Stimulated activated CD4-positive, alpha-beta T cell treated with anti-CD3 and anti-CD28 coated beads, Interleukin-4, amount 100 ng/mL, for 1 hour (primary cell): ENCODE measurements around the gene GRID2.
"Not testable (repeated sequence)": the region's sequence is repeated elsewhere in the genome, so short reads cannot be mapped to it uniquely, and the experiment has no call there.

Source experiments
- DNase-seq: peaks from one replicate; pipeline ENCODE4 v3.0.0-alpha.2; 2020

Gene GRID2

DNA sequence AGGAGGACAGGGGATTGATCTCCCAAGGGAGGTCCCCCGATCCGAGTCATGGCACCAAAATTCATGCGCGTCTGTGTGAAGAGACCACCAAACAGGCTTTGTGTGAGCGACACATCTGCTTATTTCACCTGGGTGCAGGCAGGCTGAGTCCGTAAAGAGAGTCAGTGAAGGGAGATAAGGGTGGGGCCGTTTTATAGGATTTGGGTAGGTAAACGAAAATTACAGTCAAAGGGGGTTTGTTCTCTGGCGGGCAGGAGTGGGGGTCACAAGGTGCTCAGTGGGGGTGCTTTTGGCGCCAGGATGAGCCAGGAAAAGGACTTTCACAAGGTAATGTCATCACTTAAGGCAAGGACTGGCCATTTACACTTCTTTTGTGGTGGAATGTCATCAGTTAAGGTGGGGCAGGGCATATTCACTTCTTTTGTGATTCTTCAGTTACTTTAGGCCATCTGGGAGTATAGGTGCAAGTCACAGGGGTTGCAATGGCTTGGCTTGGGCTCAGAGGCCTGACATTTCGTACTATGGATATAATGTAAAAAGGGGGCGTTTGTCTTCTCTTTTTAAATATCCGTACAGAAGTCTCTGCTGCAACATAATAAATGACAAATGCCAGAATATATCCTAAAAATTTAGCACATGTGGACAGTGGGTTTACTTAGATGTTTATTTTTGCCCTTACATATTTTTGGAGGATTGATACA, 140.5 kb downstream of the GRID2 start:
- not testable (repeated sequence) for DNase-seq

GRCh38 chr4:92445127-92445526, 141.4 kb downstream of the GRID2 start:
- no peak for DNase-seq

GRCh38 chr4:92447255-92447905, 143.6 kb downstream of the GRID2 start:
- no peak for DNase-seq

DNA sequence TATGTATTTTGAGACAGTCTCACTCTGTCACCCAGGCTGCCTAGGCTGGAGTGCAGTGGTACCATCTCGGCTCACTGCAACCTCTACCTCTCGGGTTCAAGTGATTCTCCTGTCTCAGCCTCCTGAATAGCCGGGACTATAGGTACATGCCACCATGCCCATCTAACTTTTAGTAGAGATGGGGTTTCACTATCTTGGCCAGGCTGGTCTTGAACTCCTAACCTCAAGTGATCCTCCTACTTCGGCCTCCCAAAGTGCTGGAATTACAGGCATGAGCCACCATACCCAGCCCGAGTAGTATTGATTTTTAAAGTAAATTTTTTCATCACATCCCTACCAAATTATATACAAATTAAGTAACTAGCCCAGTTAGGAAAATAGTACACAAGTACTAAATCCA, 144.4 kb downstream of the GRID2 start:
- DNase-seq: not testable (repeated sequence)

GRCh38 chr4:92450694-92451093, 146.9 kb downstream of the GRID2 start:
- DNase-seq: no peak

DNA sequence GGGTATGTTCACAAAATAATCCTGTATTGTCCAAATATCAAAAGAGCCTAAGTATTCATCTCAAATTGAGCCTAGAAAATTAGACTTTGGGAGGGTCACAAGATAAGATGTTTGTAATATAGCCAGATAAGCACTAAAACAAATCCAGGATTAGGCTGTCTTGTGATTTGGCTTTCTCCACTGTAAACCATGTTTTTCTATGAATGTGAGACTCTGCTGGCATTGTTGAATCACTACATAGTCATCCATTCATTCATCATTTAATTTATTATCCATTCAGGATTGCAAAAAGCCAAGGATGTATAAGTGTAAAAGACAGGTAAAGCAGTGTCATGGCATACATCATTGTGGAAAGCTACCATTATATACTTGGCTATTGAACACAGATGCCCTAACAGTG, 148.0 kb downstream of the GRID2 start:
- DNase-seq: no peak

- not testable (repeated sequence) for DNase-seq
Observed at GRCh38 chr4:92452383-92452782, 148.6 kb downstream of the GRID2 start.

DNA sequence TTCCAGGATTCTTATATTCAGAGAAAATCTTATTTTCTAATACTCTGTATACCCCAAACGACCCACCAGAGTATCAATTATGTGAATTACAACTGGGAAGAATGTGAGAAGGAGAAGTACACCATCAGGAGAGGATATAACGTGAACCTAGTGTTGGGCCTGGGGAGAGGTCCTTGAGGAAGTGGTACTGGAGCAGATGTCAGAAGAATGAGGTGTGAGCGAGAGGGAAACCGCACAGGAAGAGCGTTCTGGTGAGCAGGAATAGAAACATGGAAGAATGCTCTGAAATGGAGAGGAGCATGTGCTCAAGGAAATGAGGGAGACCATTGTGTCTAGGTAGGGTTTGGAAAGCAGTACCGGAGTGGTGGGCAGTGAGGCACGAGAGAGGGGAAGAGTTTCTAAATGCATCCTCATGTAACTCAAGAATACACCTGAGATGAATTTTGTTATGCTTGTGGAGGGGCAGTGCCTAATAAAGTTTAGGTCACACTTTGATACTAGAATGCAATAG, 151.6 kb downstream of the GRID2 start:
- DNase-seq: no peak

- no peak for DNase-seq
Observed at GRCh38 chr4:92455951-92456350, 152.2 kb downstream of the GRID2 start.

DNA sequence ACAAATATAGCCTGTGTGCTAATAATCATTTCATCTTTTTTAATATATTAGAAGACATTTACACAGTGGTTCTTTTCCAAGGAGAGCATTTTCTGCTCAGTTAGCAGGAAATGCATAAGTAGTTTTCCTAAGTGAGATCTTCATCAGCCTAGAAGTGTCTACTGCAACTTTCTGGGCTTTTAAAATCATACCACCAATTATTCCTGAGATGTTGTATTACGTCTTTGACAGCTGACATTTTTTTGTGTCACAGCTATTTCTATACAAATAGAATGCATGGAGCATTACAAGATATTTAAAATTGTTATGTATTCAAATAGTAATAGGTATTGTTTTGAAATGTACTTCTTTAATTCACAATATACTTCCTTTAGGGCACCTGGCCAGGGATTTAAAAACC, 158.0 kb downstream of the GRID2 start:
- DNase-seq: no peak

- no peak for DNase-seq
Observed at GRCh38 chr4:92477298-92477697, 173.5 kb downstream of the GRID2 start.

DNA sequence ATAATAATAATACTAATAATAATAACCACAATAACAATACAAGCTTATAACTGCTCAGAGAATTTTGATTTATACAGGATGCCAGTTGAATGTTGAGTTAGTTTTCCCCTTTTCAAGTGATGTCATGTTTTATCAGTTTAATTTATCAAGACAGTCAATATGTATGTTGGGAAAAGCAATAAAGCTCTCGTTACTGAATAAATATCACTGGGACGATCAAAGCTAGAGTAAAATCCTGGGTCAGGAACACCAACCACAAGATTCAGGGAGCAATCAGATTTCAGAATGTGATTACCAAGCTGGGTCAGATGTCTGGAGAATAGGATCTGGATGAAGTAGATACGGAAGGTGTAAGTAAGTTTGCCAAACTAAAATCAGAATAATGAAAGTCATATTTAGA, 179.6 kb downstream of the GRID2 start:
- no peak for DNase-seq

GRCh38 chr4:92488496-92488895, 184.7 kb downstream of the GRID2 start:
- no peak for DNase-seq

GRCh38 chr4:92497141-92497540, 193.4 kb downstream of the GRID2 start:
- DNase-seq: no peak

DNA sequence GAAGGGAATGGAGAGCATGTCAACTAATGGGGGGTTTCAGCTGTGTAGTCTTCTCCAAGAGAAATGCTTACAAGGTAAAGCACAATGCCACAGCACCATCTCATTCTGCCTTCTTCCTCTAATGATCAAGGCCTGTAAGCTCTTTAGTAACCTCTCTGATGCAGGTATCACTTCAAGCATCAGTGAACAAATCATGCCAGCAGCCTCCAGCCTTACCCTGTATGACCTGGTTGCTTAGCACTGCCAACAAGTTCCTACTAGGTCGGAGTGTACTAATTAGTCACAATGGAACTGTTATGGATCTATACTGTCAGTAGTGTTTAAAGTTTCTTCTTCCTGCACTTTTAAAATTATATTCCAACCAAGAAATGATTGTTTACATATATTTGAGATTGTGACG, 197.7 kb downstream of the GRID2 start:
- no peak for DNase-seq

DNA sequence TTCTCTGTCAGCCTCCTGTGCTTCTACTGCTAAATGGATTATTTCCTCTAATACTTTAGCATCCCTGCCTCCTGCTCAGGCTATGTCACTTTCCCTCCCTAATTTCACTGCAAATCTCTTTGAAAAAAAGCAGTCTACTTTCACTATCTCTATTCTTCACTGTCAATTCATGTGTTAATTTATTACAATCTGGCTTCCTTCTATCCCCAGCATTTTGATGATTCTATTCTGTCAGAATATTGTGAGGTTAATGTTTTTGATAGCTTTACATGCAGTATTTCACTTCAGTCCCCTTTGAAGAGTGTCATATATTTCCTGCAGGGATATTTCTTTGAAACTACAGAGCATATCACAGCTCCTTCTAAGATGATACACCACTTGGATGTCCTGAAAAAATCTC, 203.2 kb downstream of the GRID2 start:
- DNase-seq: no peak

DNA sequence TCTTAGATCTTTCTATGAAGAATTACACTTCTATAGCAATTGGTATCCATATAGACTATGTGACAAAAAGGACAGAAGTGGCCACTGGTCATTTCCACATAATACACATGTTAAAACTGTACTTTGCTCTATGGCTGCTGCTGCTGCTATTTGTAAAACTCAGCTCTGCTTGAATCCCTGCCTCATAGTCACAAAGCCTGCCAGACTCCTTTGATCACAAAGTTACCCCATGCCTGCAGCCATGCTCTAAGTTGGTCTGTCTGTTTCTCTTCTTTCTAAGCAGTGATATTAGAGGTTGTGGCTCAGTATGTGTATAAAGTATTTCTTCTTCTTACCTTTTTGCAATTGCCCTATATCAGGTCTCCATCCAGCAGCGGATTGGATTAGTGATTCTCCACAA, 210.9 kb downstream of the GRID2 start:
- no peak for DNase-seq

GRCh38 chr4:92516450-92516849, 212.7 kb downstream of the GRID2 start:
- no peak for DNase-seq

- no peak for DNase-seq
Observed at GRCh38 chr4:92519727-92520126, 216.0 kb downstream of the GRID2 start.

DNA sequence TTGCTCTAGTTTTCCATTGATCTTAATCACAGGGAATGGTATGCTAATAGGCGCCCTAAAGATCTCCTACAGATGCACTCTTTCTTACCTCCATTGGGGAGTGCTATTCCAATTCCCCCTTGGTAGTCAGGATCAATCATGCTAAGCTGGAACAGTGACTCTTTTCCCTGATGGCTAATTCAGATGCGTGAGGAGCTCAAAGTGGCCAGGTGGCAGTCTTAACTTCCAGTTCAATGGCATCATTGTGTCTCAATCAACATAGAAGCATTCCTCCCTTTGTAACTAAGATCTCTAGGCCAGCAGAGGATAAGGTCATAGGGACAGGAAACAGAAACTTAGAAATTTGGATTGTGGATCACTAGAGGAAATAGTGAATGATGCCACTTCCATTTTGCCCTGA, 216.8 kb downstream of the GRID2 start:
- DNase-seq: no peak

GRCh38 chr4:92521941-92522340, 218.2 kb downstream of the GRID2 start:
- DNase-seq: no peak

- DNase-seq: no peak
Observed at GRCh38 chr4:92522356-92522755, 218.6 kb downstream of the GRID2 start.

DNA sequence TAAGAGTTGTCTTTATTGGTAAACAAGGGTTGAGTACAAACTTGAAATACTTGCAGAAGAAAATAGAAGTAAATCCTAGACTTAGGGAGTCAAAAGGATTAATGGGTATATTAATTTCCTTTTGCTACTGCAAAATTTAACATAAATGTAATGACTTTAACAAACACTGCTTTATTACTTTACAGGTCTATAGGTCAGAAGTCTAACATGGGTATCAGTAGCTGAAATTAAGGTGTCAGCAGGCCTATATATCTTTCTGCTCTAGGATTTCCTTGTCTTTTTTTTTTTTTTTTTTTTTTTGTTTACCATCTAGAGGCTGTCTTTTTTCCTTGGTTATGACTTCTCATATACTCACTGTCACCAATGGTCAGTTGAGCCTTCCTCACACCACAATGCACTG, 220.4 kb downstream of the GRID2 start:
- DNase-seq: no peak

DNA sequence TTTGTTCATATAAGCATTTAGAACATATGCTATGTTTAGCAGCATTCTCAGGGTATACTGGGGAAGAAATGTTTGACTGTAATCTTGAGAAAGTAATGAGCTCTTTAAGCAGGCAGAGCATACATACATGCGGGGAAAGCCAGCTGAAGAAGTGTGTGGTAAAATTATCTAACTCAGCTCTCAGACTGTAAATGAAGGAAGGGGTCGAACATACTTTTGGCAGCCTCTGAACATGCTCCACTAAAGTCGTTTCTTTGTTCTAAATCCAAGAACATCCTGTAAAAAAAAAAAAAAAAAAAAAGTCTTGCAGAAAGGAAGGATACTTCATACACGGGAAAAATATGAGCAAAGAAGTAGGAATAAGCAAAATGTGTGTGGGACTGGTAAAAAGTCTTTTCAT, 224.8 kb downstream of the GRID2 start:
- no peak for DNase-seq

GRCh38 chr4:92529510-92529909, 225.7 kb downstream of the GRID2 start:
- DNase-seq: no peak
